ENCODE measurements around the gene SNX17.
A peak's percentile ranks its signal among the peaks of the same experiment; 100 is the strongest.

Gene SNX17

DNA sequence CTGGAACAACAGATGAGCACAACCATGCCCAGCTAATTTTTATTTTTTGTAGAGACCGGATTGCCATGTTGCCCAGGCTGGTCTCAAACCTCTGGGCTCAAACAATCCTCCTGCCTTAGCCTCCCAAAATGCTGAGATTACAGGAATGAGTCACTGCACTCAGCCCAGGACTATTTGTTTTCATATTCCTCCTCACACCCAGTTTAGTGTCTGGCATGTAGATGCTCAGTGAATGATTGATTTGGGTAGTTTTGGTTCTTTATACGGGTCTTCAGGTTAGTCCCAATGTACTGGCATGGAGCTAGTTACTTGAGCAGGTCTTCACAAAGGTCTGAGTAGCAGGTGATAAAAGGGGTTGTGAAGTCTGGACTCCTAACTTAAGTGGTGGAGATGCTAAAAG lies 6.5 kb upstream of the SNX17 start:
- no peak for DNase-seq (ENCODE audit: low read depth in 3 of 3, low spot score in 1 of 3)

DNA sequence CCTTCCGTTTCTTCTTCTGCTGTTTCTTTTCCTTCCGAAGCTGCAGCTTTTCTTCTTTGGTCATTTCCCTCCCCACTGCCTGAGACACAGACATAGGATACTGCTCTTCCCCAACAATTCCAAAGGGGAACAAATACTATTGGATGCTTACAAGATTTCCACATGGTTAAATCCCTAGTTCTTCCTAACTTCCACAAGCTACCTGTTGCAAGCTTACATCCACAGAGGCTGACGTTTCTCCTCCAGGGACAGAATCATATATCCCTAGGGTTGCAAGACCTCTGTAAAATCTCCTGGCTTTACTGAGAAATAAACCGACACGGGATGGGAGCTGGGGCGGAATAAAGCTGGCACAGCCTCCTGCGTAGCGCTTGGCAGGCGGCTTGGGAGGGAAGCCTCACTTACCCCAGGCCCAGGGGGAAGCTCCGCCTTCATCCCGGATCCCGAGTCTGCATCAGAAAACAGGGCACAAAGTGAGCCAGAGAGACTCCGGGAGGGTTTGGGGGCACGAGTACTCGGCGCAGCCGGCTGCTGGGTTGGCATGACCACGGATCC lies 868 bp upstream of the SNX17 start:
- DNase-seq (ENCODE audit: low read depth in 3 of 3, low spot score in 1 of 3) = no peak

GRCh38 chr2:27370816-27371620 lies 602 bp downstream of the SNX17 start:
- DNase-seq (ENCODE audit: low read depth in 3 of 3, low spot score in 1 of 3) = peak in 1 of 3 donors; percentile 18

DNA sequence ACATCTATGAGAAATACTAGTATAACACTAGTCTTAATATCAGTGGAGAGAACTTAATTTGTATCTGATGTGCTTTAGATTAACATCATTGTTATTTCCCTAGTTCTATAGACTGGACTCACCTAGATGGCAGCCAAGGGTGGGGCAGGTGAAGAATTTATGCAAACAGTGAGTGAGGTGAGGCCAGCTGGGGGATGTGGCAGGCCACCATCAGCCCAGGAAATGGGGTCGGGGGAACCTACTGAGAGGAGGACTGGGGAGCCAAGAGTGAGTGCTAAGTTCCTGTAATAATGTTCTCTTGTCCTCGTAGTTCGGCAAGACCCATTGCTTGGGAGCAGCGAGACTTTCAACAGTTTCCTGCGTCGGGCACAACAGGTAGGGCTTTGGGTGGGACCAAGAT lies 2.5 kb downstream of the SNX17 start:
- DNase-seq (ENCODE audit: low read depth in 3 of 3, low spot score in 1 of 3) = no peak

GRCh38 chr2:27373567-27373966 lies 3.2 kb downstream of the SNX17 start:
- DNase-seq (ENCODE audit: low read depth in 3 of 3, low spot score in 1 of 3) = no peak

DNA sequence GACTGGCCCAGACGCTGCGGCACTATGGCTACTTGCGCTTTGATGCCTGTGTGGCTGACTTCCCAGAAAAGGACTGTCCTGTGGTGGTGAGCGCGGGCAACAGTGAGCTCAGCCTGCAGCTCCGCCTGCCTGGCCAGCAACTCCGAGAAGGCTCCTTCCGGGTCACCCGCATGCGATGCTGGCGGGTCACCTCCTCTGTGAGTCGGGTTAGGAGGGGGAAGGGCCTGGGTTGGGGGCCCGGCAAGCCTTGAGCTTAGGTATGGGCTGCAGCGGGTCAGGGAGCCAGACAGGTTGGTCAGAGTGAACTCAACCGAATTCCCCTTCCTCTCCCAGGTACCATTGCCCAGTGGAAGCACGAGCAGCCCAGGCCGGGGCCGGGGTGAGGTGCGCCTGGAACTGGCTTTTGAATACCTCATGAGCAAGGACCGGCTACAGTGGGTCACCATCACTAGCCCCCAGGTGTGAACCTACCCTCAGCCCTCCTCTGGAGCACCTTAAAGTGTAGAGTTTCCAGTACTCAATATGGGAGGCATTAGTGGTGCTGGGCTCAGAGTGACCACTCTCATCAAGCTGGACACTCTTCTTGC lies 5.2 kb downstream of the SNX17 start:
- no peak for DNase-seq (ENCODE audit: low read depth in 3 of 3, low spot score in 1 of 3)

DNA sequence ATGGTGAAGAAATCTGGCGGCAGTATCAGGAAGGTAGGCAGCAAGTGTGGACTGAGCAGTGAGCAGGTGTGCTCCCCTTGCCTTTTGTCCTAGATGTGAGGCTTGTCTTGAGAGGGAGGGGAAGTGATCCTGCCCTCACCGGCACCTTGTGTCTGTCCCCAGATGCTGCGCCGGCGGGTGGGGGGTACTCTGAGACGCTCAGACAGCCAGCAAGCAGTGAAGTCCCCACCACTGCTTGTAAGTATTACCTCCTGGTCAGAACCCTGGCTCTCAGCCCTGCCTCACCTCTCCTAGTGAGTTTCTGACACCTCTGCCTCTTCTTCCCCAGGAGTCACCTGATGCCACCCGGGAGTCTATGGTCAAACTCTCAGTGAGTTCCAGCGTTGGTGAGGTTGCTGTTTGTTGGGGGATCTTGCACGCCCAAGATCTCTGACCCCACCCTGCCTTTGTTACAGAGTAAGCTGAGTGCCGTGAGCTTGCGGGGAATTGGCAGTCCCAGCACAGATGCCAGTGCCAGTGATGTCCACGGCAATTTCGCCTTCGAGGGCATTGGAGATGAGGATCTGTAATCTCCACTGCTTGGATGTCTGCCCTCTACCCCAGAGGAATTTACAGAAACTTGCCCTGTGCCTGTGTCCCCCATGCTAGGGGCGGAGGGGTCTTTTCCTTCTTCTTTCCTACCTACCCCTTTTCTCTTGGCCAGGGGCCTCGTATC lies 5.9 kb downstream of the SNX17 start:
- DNase-seq (ENCODE audit: low read depth in 3 of 3, low spot score in 1 of 3) = no peak

DNA sequence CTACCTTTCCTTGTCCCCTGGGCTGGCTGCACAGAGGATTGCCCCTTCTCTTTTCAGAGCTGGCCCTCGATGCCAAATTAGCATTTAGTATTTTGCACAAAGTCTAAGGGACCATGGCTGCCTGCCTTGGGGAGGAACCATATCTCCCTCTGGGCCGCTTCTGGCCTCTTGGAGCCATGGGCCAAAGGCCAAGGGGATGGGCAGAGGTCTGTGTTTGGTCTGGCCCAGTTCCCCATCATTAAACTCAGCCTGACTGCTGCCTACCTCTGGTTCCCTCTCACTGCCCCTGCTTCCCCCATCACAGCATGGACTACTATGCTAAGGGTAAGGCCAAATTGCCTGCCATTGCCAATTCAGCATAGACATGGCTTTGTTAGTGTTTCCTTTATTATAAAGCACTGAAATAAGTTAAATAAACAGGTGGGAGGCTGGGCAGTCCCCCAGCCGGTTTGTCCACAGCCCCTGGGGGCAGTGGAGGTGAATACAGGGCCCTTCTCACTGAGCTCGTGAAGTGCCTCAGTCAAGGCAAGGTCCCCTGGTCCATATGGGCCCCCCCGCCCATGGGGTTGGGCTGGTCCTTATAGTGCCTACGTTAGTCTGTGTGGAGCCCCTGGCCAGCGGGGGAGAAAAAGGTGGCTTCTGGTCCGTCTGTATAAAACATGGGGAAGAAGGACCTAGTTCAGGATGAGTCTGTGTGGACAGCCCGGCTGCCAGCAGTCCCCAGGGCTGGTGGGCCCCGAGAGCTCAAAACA lies 6.6 kb downstream of the SNX17 start:
- DNase-seq (ENCODE audit: low read depth in 3 of 3, low spot score in 1 of 3) = no peak

- no peak for DNase-seq (ENCODE audit: low read depth in 3 of 3, low spot score in 1 of 3)
These were observed 7.2 kb downstream of the SNX17 start for GRCh38 chr2:27377618-27378095.

DNA sequence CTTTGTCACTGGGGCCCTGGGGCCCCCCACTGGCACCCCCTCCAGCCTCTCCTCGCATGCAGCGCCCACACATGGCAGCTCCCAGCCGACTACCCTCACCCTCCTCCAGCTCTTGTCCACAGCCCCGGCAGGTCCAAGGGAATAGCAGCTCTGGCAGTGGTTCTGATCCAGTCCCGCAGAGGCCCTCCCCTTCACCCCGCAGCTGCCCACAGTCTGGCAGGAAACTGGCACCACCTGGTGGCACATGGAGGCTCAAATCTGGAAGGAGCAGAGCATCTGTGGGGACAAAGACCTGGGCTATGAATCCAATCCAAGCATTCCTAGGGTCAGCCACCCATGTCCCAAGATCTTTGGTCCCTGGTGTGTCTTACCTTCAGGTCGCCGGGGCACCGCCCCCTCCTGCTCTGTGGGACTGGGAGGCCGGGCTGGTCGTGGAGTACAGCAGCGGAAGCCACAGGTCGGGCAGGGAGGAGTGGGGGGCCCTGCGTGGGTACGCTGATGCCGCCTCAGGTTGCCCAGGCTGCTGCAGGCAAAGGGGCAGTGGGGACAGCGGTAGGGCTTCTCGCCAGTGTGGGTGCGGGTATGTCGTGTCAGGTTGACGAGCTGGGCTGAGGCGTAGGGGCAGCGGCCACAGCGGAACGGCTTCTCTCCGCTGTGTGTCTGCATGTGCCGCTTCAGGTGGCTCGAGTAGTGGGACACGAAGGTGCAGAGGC lies 7.8 kb downstream of the SNX17 start:
- DNase-seq (ENCODE audit: low read depth in 3 of 3, low spot score in 1 of 3) = no peak

- DNase-seq (ENCODE audit: low read depth in 3 of 3, low spot score in 1 of 3) = no peak
These were observed 8.4 kb downstream of the SNX17 start for GRCh38 chr2:27378809-27379290.

DNA sequence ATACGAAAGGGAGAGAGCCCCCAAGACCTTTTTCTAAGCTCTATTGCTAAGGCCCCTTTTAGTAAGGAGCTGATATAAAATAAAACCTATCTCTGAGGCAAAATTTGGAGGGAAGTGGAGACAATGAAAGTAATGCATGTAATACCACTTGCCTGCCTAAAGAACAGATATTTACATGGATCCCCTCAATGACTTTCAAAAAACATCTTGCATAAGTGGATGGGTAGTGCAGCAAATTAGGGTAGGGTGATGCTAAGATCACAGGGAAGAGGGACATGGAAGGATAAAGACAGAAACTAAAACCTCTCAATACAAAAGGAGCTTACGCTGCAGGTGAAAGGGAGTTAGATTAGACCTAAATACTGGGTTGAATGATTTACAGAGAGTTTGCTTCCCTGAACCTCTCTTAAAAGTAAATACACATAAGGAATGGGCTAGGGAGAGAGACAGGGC lies 9.0 kb downstream of the SNX17 start:
- DNase-seq (ENCODE audit: low read depth in 3 of 3, low spot score in 1 of 3) = no peak

DNA sequence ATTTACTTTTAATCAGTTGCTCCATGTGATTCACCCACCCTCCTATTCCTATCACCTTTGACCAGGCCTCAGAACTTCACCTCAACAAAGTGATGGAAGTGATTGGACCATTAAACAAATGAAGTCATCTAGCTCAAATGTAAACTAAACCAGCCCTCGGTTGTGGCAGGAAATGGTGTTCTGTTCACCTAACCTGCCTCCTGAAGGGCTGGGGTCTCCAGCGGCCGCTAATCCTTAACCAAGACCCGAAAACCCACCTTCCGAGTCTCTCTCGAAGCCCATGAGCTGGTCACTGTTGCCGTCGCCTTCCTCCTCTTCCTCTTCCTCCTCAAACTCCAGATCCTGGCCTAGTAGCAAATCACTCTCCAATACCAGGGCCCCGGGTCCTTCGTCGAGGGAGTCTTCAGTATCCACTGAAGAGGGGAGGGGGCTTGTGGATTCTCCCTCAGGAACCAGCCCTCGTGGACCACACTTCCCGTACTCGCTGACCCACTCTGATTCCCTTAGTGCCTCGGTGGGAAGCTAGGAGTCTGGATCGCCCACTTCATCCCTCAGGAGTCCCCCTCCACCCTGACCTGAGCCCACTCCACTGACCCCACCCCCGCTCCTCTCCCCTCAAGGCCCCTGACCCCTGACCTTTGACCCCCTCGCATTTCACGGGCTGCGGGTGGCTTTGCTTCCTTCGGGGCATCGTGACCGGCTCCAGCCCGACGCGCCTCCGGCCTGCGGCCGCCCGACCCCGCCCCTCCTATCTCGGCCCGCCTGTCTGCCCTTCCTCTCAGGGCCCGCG lies 9.6 kb downstream of the SNX17 start:
- DNase-seq (ENCODE audit: low read depth in 3 of 3, low spot score in 1 of 3) = peak in 2 of 3 donors; percentile 9 to 22

DNA sequence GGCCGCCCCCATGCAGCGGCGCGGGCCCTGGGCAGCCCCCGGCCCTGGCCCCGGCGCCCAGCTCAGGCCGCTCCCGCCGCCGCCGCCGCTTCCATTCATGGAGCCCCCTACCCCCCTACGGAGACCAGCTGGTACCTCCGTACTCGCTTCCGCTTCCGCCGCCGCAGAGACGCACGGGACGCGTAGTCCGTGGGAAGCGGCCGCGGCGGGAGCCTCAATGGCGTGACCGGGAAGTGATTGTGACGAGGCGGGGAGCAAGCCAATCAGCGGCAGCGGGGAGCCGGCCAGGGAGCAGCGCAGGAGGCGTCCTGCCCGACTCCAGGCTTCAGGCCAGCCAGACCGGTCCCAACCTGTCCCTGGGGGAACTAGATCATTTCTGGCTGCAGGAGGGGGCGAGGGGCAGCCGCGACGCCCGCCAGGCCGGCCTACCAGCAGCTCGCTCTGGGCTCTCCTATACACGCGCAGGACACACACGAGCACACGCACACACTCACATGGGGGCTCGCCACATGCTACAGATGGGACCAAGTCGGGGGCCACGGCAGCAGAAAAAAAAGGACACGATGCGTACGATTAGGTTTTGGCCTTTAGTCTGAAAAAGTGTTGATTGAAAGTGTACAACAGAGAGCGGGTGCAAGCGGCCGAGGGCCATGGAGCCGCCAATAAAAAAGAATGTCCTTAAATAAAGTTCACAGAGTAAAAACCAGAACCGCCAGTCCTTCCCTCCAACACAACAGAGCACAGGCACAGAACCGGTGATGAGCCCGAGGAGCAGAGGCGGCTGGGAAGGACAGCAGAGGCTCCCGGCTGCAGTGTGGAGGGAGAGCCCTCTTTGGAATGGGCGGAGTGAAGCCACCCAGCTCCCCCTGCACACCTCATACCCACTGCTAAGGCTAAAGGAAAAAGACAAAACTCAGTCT lies 10.5 kb downstream of the SNX17 start, which contains the start of gene ZNF513:
TSS of gene ZNF513 (minus strand) at position 109 of the 920 bp plus-strand sequence. CDS start 208 bp downstream, outside the sequence.
- peak; percentile 59 to 77 (median 73) for DNase-seq (ENCODE audit: low read depth in 3 of 3, low spot score in 1 of 3)

GRCh38 chr2:27381577-27382181 lies 11.3 kb downstream of the SNX17 start:
- DNase-seq (ENCODE audit: low read depth in 3 of 3, low spot score in 1 of 3) = no peak

- no peak for DNase-seq (ENCODE audit: low read depth in 3 of 3, low spot score in 1 of 3)
These were observed 20.6 kb downstream of the SNX17 start for GRCh38 chr2:27390822-27391679.

DNA sequence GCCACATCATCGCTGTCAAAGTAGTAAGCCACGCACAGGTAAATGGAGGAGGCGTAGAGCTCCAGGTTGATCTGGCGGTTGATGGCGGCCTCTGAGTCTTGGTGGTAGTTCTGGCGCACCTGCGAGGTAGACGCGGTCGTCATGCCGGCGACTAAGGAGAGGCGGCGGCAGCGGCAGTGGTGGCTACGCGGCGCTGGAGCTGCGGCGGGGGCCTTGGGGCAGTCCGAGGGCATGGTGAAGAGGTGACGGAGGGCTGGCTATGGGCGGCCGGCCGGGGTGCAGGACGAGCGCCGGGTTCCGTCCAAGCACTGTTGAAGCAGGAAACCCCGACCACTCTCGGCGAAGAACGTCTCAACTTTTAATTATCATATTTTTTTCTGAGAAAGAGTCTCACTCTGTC lies 22.8 kb downstream of the SNX17 start:
- DNase-seq (ENCODE audit: low read depth in 3 of 3, low spot score in 1 of 3) = no peak

All from stimulated activated CD4-positive, alpha-beta T cell treated with anti-CD3 and anti-CD28 coated beads, TNF-alpha, amount 100 ng/mL, for 1 hour (primary cell).